ENCODE data around the gene VPS13D.

Gene VPS13D

GRCh38 chr1:12232221-12232620 is 2.4 kb downstream of the VPS13D start:
- no peak for DNase-seq (ENCODE audit: low spot score)

GRCh38 chr1:12244078-12244477 is 14.2 kb downstream of the VPS13D start:
- peak; percentile 36 for DNase-seq (ENCODE audit: low spot score)

DNA sequence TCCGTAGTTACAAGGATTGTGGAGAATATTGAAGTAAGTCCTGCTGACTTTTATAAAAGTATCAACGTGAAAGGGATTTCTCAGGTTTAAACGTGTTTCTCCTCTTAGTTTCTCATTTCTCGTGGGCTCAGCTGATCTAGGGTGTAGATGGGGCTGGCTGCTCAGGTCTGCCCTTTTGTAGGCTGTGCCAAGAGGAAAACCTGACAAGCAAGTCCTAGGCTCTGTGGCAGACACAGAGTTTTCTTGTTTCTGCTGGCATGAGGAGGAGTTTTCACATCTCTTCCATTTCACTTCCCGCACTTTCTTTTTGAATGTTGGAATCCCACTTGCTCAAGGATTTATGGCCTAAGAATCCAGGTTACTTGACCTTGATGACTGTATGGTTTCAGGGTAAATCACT is 14.8 kb downstream of the VPS13D start:
- no peak for DNase-seq (ENCODE audit: low spot score)

GRCh38 chr1:12245116-12245515 is 15.3 kb downstream of the VPS13D start:
- DNase-seq (ENCODE audit: low spot score) = no peak

GRCh38 chr1:12245733-12246132 is 15.9 kb downstream of the VPS13D start:
- DNase-seq (ENCODE audit: low spot score) = no peak

DNA sequence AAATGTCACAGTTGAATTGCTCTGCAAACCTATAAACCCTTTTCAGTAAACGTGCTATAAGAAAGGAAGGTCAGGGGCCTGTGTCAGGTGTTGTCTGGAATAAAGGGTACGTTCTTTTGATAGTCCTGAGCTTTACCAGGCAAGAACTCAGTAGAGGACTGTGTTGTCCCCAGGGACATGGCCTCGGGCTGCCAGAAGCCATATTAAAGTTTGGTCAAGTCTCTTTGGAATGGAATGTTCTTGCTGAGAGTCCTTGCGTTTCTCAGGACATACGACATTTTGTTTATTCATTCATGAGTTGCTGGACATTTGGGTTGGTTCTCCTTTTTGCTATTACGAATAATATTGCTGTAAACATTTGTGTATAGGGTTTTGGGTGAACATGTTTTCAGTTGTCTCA is 16.8 kb downstream of the VPS13D start:
- no peak for DNase-seq (ENCODE audit: low spot score)

DNA sequence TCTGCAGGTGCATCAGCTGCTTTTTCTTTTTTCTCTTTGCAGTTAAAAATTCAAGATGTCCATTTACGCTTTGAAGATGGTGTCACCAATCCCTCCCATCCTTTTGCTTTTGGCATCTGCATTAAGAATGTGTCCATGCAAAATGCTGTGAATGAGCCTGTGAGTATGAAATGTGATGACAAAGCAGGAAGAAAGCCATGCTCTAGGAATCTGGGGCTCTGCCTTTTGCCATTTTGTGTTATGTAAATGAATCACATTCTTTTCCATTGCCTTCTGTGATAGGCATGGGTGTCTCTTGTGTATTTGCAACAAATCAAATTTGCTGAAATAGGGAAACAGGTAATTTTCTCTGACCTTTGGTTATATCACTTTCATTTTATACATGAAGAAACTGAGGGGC is 19.4 kb downstream of the VPS13D start:
- peak; percentile 15 for DNase-seq (ENCODE audit: low spot score)

DNA sequence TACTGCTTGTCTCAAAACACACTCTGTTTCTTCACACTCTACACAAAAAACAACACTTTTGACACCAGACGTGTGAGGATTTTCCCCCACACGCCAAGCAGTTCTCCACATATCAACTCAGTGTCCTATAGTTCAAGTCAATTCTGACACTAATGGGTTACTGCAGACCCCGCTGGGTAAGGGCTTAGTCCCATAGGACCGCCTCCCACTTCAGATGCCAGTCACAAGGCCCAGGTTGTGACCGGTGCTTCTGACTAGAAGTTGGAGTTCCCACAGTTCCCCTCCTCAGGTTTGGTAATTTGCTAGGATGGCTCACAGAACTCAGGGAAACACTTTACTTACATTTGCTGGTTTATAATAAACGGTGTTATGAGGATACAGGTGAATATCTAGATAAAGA is 19.9 kb downstream of the VPS13D start:
- DNase-seq (ENCODE audit: low spot score) = no peak

- no peak for DNase-seq (ENCODE audit: low spot score)
Observed at GRCh38 chr1:12251442-12251841, 21.6 kb downstream of the VPS13D start.

DNA sequence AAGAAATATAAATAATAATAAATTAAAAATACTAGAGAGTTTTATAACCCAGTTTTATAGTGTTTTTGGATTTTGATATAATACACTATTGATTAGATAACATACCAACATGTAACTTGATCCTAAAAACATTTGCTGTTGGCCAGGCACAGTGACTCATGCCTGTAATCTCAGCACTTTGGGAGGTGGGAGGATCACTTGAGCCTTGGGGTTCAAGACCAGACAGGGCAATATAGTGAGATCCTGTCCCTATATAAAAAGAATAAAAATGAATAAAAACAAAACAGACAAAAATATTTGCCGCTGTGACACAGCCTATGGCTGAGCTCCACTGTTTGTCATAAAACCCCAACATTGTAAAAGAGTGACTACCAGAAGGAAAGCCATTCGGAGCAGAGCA is 26.1 kb downstream of the VPS13D start:
- DNase-seq (ENCODE audit: low spot score) = no peak

GRCh38 chr1:12258272-12258671 is 28.4 kb downstream of the VPS13D start:
- DNase-seq (ENCODE audit: low spot score) = no peak

DNA sequence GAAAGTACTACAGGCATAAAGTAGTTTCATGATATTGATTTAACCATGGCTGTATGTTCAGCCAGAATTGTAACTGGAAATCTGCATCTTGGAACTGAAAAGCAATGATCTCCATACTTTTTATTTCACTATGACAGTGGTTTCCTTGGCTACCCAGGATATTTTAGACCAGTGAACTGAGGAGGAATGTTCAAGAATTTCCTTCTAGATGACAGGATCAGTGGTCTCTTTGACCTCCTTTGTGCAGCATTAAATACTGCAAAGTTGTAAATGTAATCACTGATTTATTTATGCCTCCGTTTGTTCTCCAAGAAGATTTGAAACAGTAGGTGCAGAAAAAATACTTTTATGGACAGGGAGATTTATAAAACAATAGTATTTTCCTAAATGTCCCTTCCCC is 39.5 kb downstream of the VPS13D start:
- no peak for DNase-seq (ENCODE audit: low spot score)

DNA sequence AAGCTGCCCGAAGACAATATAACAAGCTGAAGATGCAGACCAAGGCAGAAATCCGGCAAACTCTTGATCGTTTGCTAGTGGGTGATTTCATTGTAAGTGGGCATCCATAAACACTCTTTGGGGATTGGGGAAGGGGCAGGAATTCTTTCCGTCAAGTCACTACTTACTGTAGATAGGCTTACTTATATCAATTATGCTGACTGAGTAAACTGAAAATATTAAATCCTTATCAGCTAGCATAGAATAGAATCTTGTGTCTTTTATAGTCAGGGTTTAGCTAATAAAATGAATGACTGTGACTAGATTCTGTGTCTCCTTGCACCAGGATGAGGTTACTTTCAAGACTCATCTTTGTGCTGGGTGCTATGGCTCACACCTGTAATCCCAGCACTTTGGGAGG is 41.2 kb downstream of the VPS13D start:
- no peak for DNase-seq (ENCODE audit: low spot score)

DNA sequence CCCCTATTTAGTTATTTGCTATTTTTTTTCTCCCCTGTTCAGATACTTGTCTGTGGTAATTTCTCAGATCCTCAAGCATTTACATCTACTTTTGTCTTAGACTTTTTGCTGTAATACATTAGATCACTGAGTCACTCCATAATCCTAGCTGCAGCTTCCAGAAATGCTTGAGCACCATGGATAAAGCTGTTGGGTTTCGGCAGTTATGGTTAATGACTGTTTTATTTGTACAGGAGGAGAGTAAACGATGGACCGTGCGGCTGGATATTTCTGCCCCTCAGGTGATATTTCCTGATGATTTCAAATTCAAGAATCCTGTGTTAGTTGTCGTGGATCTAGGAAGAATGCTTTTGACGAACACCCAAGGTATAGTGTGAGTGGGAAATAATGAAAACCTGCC is 42.9 kb downstream of the VPS13D start:
- no peak for DNase-seq (ENCODE audit: low spot score)

DNA sequence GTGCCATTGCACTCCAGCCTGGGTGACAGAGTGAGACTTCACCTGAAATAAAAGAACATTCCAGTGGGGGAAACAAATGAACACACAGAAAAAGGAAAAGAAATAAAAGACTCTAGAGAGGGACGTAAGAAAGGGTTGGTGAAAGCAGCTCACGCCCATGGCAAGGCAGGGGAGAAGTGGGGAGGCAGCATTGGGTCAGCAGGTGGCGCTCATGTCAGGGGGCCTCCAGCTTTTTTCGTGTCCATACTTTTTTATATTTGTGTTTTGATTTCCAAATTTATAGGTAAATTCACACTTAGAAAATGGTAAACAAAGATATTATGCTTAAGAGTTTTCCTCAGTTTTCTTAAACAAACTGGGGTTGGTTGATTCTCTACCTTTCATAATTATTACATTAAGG is 45.5 kb downstream of the VPS13D start:
- DNase-seq (ENCODE audit: low spot score) = peak; percentile 26

DNA sequence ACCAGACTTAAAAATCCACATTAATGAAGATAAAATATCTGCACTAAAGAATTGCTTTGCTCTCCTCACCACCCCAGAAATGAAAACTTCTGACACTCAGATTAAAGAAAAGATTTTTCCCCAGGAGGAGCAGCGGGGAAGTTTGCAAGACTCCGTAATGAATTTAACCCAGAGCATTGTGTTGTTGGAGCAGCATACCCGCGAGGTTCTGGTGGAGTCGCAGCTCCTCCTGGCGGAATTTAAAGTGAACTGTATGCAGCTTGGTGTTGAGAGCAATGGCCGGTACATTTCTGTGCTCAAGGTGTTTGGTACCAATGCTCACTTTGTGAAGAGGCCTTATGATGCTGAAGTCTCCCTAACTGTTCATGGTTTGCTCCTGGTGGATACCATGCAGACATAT is 46.4 kb downstream of the VPS13D start:
- DNase-seq (ENCODE audit: low spot score) = no peak

- DNase-seq (ENCODE audit: low spot score) = no peak
Observed at GRCh38 chr1:12279003-12279402, 49.2 kb downstream of the VPS13D start.

DNA sequence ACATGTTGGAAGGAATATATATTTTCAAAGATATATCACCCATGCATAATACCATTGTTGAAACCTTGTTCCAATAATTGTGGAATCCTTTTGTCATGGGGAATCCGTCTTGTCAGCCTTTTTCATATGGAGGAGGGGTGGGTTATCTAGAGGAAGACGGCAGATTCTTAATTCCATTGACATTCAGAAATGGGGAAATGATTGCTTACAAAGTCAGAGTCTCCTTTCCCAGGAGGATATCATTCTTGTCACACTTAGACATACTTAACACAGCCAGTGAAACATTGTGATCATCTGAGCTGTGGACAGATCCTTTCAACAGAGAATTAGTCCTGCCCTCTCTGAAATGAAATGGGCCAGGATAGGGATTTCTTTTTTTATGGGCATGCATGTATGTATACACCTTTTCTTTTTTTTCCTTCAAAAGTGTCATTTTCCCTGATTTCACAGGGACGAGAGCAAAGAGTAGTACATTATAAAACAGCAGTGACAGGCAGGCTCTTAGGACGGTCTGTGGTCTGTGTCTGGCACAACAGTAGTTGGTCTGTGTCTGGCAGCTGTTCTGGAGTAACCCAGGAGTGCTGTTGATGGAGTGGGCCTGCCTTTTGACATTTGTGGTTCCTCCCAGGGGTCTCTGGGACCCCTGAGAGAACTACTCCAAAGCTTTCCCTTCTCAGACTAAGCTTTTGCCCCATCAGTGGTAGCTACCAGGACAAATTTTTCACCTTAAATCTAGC is 50.1 kb downstream of the VPS13D start:
- no peak for DNase-seq (ENCODE audit: low spot score)

DNA sequence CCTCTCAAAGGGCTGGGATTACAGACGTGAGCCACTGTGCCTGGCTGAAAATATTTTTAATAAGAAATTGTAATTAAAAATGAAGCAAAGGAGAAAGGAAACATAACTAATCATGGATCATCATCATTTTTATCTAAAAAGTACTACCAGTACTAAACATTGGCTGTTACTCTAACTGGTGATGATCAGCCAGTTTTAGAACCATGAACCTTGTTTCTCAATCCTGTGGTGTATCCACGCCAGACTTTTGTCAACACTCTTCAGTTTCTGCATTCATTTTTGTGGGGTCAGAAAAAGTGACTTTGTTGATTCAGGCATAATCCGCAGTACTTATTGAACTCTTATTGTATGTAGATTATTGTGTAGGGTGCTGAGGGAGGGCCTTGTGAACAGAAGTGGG is 52.3 kb downstream of the VPS13D start:
- no peak for DNase-seq (ENCODE audit: low spot score)

- no peak for DNase-seq (ENCODE audit: low spot score)
Observed at GRCh38 chr1:12284486-12284885, 54.7 kb downstream of the VPS13D start.

DNA sequence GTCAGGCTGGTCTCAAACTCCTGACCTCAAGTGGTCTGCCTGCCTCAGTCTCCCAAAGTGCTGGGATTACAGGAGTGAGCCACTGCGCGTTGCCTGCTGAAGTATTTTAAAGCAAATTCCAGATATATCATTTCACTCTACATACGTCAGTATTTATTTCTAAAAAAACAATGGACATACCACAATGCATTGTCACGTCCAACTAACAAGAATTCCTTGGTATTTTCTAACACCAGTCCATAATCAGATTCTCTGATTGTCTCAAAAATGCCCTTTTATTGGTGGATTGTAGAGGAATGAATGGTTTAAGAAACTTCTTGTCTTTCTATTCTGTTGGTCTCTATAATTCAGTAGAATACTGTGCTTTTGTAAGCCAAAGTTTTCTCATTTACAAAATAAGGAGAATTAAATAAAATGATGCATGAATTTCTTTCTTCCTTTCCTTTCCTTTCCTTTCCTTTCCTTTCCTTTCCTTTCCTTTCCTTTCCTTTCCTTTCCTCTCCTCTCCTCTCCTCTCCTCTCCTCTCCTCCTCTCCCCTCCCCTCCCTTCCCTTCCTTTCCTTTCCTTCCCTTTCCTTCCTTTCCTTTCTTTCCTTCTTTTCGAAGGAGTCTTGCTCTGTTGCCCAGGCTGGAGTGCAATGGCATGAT is 55.8 kb downstream of the VPS13D start:
- no peak for DNase-seq (ENCODE audit: low spot score)

GRCh38 chr1:12287869-12288268 is 58.0 kb downstream of the VPS13D start:
- no peak for DNase-seq (ENCODE audit: low spot score)

DNA sequence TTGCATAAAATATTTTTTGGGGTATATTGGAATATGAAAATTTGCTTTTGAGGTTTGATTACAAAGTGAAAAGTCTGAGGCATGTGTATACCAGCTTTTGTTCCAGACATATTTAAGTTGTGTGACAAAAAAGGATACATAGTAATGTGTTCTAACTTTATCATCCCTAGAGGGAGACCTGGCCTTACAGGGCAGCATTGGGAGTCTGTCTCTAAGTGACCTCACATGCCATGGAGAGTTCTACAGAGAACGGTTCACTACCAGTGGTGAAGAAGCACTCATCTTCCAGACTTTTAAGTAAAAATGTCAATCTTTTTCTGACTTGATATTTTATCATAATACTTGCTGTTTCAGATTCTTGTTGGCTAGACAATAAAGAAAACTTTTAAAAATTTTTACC is 61.0 kb downstream of the VPS13D start:
- no peak for DNase-seq (ENCODE audit: low spot score)

DNA sequence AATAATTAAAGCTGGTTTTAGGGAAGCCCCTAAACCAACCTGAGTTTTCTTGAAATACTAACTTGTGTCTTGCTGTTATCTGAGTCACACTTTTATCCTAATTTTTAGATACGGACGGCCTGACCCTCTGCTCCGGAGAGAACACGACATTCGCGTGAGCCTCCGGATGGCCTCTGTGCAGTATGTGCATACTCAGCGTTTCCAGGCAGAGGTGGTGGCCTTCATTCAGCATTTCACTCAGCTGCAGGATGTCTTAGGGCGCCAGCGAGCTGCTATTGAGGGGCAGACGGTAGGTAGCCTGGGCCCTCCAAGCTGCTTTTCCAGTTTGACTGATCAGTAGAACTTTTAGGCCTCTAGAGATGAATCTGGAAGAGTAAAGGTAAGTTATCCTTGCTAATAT is 63.6 kb downstream of the VPS13D start:
- no peak for DNase-seq (ENCODE audit: low spot score)
